Stimulated activated CD4-positive, alpha-beta T cell treated with anti-CD3 and anti-CD28 coated beads, Interleukin-4, amount 100 ng/mL, for 24 hours (primary cell): Measurements from ENCODE around the gene FEV.
"Not testable (repeated sequence)": the region's sequence is repeated elsewhere in the genome, so short reads cannot be mapped to it uniquely, and the experiment has no call there.

Experiments
- DNase-seq: peaks from one replicate; pipeline ENCODE4 v3.0.0-alpha.2; 2020

Gene FEV

DNA sequence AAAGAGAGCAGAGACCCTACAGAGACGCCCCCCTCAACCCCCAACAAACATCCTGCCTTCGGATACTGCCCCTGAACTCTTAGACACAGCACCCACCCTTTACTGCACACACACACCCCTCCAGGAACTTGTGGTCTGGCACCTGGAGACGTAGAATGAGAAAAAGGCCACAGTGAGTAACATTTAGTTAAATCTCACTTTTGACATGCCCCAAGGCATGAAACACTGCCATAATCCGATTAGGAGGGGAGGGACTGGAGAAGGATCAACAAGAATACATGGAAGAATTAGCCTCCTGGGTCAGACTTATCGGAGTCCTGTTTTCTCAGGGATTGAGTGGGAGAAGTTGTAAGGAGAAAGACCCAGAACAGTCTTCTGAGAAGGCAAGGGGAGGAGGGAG, 21.4 kb downstream of the FEV start:
- no peak for DNase-seq

DNA sequence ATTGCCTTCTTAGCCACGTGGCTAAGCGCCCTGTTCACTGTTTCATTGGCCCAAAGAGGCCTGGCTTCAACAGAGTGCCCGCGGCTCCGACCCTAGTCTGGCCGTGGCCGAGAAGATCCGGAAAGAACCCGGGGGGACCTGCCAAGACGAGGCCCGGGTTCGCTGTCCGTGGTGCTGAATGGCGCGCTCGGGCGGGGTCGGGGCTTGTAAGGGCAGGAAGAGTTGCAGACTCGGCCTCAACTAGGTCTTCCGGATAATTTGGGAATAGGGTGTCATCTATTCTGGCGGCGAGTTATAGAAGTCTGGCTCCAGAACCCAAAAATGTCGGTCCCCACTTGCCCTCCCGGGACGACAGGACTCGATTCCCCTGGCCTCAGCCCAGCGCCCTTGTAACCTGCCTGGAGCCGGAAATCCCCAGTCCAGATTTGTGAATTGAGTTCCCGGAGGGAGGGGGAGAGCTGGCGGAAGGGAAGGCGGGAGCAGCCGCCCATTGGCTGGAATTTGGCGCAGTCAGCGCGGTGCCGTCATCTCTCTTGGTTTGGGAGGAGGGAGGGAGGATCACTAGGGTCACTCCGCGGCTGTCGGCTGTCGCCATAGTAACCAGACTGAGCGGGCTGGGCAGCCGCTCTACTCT, 22.0 kb downstream of the FEV start:
- peak; percentile 58 for DNase-seq

DNA sequence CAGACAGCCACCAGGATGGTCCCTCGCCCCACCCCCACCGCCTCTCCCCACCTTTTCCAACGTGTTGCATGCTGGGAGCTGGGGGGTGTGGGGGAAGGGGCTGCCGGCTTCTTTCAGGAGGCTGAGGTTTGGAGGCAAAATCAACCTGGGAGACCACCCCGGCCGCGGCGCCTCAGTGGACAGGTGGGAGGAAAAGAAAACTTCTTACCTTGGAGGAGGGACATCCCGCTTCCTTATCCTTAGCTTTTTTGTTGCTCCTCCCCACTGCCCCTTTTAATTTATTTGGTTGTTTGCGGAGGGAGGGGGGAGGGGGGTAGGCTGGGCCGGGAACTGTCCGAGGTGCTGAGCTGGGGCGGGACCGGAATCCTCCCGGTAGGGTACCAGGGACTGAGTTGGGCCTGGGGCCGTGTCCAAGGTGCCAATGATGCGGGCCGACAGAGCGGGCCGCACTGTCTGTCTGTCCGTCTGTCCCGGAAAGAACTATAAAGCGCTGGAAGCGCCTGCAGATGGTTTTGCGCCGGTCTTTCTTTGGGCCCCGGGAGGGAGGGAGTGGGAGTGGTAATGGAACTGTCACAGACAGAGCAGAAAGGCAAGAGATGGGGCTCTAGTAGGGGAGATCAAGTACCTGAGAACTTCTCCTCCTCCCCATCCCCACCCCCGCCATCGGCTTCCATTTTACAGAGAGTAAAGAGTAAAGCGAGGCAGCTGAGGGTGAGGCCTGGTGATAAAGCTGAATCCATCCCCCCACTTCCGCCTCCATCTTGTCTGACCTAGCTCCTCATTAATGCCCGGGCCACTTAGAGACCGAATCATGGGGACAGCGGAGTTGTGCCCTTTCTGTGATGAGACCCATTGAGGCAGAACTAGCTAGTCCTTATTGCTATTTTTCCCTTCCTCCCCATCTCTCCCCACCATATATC, 23.1 kb downstream of the FEV start:
- no peak for DNase-seq

DNA sequence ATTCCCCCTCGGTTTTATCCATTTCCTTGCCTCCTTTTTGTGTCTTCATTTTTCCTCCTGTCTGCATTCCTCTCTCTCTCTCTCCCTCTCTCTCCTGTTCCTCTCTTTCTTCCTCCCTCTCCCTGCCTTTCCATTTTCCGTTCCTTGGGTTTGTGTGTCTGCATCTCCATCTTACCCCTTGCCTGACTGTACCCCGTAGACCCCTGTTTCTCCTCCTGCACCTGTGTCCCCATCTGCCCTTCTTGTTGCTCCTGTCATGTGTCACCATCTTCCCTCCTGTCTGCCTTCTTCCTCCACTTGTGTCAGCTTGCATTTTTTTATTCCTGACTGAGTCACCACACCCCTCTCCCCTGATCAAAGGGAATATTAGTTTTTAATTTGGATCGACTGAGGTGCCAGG, 23.8 kb downstream of the FEV start:
- DNase-seq: no peak

DNA sequence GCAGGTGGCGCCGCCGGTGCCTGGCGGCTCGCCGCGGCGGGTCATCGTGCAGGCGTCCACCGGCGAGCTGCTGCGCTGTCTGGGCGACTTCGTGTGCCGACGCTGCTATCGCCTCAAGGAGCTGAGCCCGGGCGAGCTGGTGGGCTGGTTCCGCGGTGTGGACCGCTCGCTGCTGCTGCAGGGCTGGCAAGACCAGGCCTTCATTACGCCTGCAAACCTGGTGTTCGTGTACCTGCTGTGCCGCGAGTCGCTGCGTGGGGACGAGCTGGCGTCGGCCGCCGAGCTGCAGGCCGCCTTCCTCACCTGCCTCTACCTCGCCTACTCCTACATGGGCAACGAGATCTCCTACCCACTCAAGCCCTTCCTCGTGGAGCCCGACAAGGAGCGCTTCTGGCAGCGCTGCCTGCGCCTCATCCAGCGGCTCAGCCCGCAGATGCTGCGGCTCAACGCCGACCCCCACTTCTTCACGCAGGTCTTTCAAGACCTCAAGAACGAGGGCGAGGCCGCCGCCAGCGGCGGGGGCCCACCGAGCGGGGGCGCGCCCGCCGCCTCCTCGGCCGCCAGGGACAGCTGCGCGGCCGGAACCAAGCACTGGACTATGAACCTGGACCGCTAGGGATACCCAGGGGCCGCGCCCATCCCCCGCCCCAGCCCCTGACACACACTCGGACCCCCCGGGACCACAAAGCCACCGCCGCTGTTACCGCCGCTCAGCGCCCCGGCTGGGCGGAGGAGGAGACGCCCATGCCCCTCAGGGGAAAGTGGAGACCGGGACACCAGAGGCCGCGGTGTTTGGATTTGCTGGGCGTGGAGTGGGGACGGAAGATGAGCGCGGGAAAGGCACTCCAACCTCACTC, 24.4 kb downstream of the FEV start:
- DNase-seq: no peak

DNA sequence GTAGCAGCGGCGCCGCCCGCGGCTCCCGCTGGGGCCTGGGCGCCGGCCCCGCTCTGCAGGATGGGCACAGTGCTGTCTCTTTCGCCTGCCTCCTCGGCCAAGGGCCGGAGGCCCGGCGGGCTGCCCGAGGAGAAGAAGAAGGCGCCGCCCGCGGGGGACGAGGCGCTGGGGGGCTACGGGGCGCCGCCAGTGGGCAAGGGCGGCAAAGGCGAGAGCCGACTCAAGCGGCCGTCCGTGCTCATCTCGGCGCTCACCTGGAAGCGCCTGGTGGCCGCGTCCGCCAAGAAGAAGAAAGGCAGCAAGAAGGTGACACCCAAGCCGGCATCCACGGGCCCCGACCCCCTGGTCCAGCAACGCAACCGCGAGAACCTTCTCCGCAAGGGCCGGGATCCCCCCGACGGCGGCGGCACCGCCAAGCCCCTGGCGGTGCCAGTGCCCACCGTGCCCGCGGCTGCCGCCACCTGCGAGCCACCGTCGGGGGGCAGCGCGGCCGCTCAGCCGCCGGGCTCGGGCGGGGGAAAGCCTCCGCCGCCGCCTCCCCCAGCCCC, 25.1 kb downstream of the FEV start:
- DNase-seq: no peak

DNA sequence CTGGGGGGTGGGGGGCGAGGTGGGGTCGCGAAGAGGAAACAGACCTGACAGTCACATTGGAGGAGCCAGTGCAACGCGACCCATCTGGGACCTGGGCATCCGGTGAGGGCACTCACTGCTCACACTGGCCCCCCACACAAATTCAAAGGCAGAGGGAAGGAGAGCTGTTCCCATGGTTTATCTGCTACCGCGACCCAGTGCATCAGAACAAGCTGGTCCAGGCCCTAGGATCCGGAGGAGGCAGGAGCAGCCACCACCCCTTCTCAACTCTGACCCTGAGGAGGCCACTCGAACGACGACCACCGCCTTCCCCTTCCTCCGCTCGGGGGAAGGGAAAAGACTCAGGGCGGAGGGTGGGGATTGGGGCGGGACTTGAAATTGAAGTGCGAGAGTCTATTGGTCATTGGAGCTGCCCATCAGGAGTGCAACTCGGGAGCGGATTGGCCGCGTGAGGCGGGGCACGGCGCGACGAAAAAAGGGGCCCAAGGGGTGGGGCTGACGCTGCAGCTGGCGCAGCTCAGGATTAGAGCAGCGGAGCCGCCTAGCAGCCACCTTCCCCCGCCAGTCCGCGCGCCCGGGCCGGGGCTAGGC, 25.7 kb downstream of the FEV start, which contains the start of gene CDK5R2:
TSS of gene CDK5R2 (plus strand) at position 526 of the 591 bp plus-strand sequence. CDS start 155 bp downstream, outside the sequence.
- DNase-seq: peak; percentile 72

DNA sequence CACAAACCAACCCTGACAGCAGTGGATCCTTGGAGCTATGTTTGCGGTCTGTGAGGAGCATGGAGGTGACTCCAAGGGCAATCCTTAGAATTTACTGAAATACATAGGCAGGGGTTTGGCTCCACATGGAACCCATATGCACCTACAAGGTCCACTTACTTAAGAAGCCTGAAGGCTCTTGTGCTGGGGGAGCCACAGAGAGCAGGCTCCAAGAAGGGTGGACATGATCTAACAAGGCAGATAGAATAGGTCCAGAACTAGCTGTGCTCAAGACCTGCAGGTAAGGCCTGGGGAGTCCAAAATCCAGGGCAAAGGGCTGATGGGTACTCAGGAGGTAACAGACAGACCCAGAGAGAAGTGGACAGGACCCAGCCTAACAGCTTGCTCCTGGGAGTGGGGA, 26.7 kb downstream of the FEV start:
- DNase-seq: no peak

DNA sequence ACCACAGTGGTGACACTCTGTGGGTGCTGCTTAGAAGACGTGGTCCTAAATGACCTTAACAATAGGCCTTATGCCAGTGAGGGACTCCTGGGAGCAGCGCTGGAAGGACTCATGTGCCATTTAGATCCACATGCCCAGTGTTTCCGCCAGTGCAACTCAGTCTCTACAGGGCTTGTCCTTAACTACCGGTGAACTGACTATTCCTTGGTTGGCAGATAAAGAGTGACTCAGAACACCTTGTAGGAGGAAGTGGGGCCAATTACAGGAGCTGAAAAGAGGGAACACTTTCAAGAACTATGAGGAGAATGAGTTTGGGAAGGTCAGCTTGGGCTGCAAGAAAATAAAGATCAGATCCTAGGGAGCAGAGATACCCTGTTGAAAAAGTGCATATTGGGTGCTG, 27.3 kb downstream of the FEV start:
- no peak for DNase-seq

DNA sequence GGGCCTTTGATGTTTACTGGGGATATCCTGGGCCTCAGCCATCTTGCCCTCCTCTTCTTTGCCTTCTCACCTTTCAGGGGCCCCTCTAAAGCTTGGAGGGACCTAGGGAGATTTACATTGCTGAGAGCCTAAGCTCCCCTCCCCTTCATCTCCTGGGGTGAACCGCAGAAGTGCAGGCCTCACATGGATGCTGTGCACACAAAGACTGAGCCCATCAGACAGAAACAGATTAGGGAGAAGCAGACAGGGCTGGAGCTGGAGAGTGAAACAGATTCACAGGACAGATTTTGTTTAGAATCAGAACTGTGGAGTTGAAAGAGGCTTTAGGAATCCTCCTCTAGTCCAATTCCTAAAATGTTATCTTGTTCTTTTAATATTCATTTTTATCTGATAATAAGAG, 28.9 kb downstream of the FEV start:
- DNase-seq: no peak

DNA sequence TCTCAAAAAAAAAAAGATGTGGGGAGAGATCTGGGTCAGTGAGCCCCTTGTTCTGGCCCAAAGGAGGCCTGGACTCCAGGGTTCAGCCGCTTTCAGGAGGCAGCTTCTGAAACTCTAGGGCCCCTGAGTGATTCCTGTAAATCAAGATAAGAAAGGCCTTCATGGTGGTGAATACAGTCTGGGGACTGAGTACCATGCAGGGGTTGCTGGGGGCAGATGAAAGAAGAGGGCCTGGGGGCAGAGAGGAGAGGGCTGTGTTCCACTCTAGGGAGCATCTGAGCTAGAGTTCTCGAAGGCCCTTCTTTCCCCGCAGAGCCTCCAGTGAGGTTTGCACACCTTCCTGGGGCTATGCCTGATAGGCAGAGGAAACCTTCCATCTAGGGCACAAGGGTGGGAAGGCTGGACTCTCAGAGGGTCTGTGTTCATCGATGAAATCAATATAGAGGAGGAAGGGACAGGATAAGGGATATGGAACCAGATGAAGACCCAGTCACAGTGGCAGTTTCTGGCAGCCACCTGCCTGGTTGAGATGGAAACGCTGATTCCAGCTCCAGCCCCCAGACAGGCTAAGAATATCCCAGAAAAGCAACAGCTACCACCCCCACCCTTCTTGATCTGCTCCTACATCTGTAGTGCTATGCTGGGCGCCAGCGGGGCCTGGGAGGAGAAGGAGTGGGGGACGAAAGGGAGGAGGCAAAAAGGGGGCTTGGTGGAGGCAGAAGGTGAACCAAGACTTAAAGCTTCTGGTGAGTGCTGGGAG, 30.3 kb downstream of the FEV start:
- DNase-seq: no peak

DNA sequence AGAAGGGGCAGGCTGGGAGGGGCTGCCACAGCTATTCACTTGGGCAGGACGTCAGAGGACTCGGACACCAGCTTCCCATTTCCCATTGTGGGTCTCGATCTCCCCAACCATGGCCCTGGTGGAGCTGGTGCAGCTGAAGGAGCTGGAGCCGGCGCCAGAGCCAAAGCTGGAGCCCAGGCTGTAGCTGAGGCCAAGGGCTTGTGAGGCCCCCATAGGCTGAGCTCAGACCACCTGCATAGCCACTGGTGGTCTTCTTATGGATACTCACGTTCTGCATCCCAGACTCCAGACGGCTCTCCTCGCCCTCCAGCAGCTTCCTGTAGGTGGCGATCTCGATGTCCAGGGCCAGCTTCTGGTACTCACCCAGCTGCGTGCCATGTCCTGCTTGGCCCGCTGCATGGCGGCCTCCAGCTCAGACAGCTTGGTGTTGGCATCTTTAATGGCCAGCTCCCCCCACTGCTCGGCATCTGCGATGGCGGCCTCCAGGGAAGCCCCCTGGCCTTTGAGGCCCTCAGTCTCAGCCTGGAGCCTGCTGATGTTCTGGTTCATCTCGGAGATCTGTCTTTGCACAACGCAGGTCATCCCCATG, 31.5 kb downstream of the FEV start:
- DNase-seq: no peak

DNA sequence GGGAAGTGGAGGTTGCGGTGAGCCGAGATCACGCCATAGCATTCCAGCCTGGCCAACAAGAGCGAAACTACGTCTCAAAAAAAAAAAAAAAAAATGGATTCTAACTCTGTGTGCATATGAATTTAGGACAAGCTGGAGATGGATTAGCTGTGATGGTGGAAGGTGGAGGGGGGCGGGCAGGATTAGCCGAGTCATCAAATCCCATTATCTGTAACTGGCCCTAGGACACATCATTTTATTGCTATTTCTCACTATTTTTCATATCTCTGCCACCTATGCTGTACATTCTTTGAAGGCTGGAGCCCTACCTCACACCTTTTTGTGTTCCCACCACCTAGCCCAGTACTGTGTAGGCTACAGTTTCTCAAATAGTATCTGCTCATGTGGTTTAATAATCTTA, 32.8 kb downstream of the FEV start:
- no peak for DNase-seq

DNA sequence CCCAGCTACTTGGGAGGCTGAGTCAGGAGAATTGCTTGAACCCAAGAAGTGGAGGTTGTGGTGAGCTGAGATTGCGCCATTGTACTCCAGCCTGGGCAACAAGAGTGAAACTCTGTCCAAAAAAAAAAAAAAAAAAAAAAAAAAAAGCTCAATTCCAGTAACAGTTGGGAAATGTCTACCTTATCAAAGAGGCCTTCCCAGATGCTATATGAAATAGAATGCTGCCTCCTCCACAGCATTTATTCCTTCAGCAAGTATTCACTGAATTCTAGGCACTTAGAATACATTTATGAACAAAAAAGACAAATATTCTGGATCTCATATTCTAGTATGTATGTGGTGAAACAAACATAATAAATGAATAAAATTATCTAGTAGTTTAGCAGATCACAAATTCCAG, 38.4 kb downstream of the FEV start:
- no peak for DNase-seq

DNA sequence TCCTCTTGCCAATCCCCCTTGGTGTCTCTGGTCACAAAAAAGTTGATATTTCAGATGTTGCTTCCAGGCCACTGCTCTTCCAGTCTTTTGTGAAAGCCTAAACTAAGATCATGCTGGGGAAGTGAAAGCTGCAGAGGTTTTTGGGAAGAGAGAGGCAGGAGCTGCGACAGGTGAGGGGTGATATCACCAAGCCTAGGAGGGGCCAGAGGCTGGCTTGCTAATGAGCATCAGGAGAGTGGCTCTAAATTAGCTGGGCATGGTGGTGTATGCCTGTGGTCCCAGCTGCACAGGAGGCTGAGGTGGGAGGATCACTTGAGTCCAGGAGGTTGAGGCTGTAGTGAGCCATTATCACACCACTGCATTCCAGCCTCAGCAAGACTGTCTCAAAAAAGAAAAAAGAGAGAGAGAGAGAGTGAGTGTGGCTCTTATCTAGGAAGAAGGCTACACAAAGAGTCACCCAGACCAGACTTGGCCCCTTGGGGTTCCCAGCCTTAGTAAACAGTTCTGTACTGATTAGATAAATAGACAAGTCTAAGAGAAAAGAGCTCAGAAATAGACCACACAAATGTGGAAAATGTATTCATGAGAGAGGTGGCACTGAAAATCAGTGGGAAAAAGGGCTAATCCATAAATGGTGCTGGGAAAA, 40.1 kb downstream of the FEV start:
- no peak for DNase-seq

DNA sequence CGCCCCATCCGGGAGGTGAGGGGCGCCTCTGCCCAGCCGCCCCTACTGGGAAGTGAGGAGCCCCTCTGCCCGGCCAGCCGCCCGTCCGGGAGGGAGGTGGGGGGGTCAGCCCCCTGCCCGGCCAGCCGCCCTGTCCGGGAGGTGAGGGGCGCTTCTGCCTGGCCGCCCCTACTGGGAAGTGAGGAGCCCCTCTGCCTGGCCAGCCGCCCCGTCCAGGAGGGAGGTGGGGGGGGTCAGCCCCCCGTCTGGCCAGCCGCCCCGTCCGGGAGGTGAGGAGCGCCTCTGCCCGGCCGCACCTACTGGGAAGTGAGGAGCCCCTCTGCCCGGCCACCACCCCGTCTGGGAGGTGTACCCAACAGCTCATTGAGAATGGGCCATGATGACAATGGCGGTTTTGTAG, 53.2 kb downstream of the FEV start:
- DNase-seq: not testable (repeated sequence)
